Pulmonary artery endothelial cell (primary cell): ENCODE measurements around the gene GPAT2. TPM values are rescaled to one million over a fixed set of nuclear protein-coding genes. Genes with fewer than 3 reads are reported as not detected.
"Not testable (repeated sequence)": the region's sequence is repeated elsewhere in the genome, so short reads cannot be mapped to it uniquely, and the experiment has no call there.

Source experiments
- DNase-seq: peaks from one replicate; pipeline ENCODE4 v3.0.0-alpha.2; 2011; ENCODE audit warnings: low read depth, low spot score
- total RNA-seq: library from RNA; depleted of rRNA; stranded (reverse); fragments of >200 nt; gene quantifications from 2 replicates; pipeline ENCODE4 v1.2.3, GENCODE V29; 2014

Gene GPAT2
- total RNA-seq, 1 donor from 2014 or later = 6.3 TPM

GRCh38 chr2:96065381-96065930 is 30.7 kb upstream of the GPAT2 start:
- no peak for DNase-seq

GRCh38 chr2:96064760-96065159 is 30.0 kb upstream of the GPAT2 start:
- not testable (repeated sequence) for DNase-seq

GRCh38 chr2:96064047-96064675 is 29.4 kb upstream of the GPAT2 start:
- not testable (repeated sequence) for DNase-seq

GRCh38 chr2:96063116-96063899 is 28.6 kb upstream of the GPAT2 start:
- DNase-seq = not testable (repeated sequence)

- not testable (repeated sequence) for DNase-seq
Measured at GRCh38 chr2:96062483-96062882, 27.8 kb upstream of the GPAT2 start.

- DNase-seq = not testable (repeated sequence)
Measured at GRCh38 chr2:96061901-96062300, 27.2 kb upstream of the GPAT2 start.

- DNase-seq = not testable (repeated sequence)
Measured at GRCh38 chr2:96061197-96061817, 26.6 kb upstream of the GPAT2 start.

- not testable (repeated sequence) for DNase-seq
Measured at GRCh38 chr2:96060325-96060724, 25.6 kb upstream of the GPAT2 start.

GRCh38 chr2:96059443-96059842 is 24.7 kb upstream of the GPAT2 start:
- not testable (repeated sequence) for DNase-seq

GRCh38 chr2:96055830-96056229 is 21.1 kb upstream of the GPAT2 start:
- not testable (repeated sequence) for DNase-seq

- not testable (repeated sequence) for DNase-seq
Measured at GRCh38 chr2:96054537-96054936, 19.8 kb upstream of the GPAT2 start.

- DNase-seq = not testable (repeated sequence)
Measured at GRCh38 chr2:96053385-96053784, 18.7 kb upstream of the GPAT2 start.

GRCh38 chr2:96052632-96053031 is 17.9 kb upstream of the GPAT2 start:
- DNase-seq = not testable (repeated sequence)

- not testable (repeated sequence) for DNase-seq
Measured at GRCh38 chr2:96049917-96050262, 15.2 kb upstream of the GPAT2 start.

GRCh38 chr2:96049049-96049916 is 14.6 kb upstream of the GPAT2 start:
- DNase-seq = not testable (repeated sequence)

GRCh38 chr2:96035554-96035953 is 838 bp upstream of the GPAT2 start:
- DNase-seq = not testable (repeated sequence)

- DNase-seq = not testable (repeated sequence)
Measured at GRCh38 chr2:96033997-96034396, 719 bp downstream of the GPAT2 start.

GRCh38 chr2:96027725-96028325 is 6.9 kb downstream of the GPAT2 start:
- not testable (repeated sequence) for DNase-seq

GRCh38 chr2:96025755-96026154 is 9.0 kb downstream of the GPAT2 start:
- DNase-seq = not testable (repeated sequence)

GRCh38 chr2:96025194-96025492 is 9.6 kb downstream of the GPAT2 start:
- DNase-seq = no peak
